B cell (primary cell): ENCODE measurements around the gene PRIM2. TPM values are rescaled to one million over a fixed set of nuclear protein-coding genes. Genes with fewer than 3 reads are reported as not detected.

Experiments used
- ATAC-seq: fragments of 200-7000 bp; cut with Tn5 transposase; one replicate; pipeline ENCODE4 v1.10.0; 2021; ENCODE audit warnings: low read depth, mild to moderate bottlenecking, moderate number of reproducible peaks, moderate library complexity
- CTCF ChIA-PET: fragments of 350-600 bp; sonication (Branson Sonifier 250); formaldehyde crosslinking; loops from one replicate; lab custom pipeline; 2021; ENCODE audit warnings: antibody characterized with exemption, inconsistent platforms; lab: Charles Lee
- POLR2A ChIA-PET: fragments of 350-600 bp; sonication (Branson Sonifier 250); formaldehyde crosslinking; loops from one replicate; lab custom pipeline; 2021; ENCODE audit warnings: antibody characterized with exemption; lab: Charles Lee
- DNase-seq: peaks from one replicate; pipeline ENCODE4 v3.0.0; 2013
- H2AFZ ChIP-seq: 2 replicates; pipeline ENCODE4 v1.6.1; 2012; ENCODE audit warnings: mild to moderate bottlenecking, low read depth, low read length; ENCODE audit not compliant: insufficient read depth, poor library complexity, severe bottlenecking
- H3K27ac ChIP-seq, 2 donors: 1 replicate in 1 of 2; 2 replicates in 1 of 2; pipeline ENCODE4 v1.5.1; 2012 to 2013; ENCODE audit warnings: low read length in 2 of 2, mild to moderate bottlenecking in 2 of 2, moderate library complexity in 1 of 2
- H3K27me3 ChIP-seq, 4 experiments: fragments of 200-600 bp in 1 of 4; sonication (generic) in 1 of 4; replicated peaks in 1 of 4; 1 replicate in 2 of 4; 2 replicates in 2 of 4; pipeline versions ENCODE4 v1.6.1 to v1.7.0; 2013 to 2016; ENCODE audit warnings: low read length in 3 of 4, mild to moderate bottlenecking in 2 of 4, mixed read lengths in 1 of 4, moderate library complexity in 1 of 4; ENCODE audit not compliant: insufficient read depth in 4 of 4, control insufficient read depth in 3 of 4; ENCODE audit errors: control extremely low read depth in 1 of 4
- H3K36me3 ChIP-seq, 2 experiments: replicated peaks in 1 of 2; 1 replicate in 1 of 2; 2 replicates in 1 of 2; pipeline versions ENCODE4 v1.6.1 to v1.7.1; 2013; ENCODE audit warnings: low read length in 1 of 2; ENCODE audit not compliant: insufficient read depth in 2 of 2, control insufficient read depth in 1 of 2; ENCODE audit errors: control extremely low read depth in 1 of 2, extremely low read depth in 1 of 2
- H3K4me1 ChIP-seq, 2 donors: fragments of 200-600 bp in 1 of 2; sonication (generic) in 1 of 2; 1 replicate in 1 of 2; 2 replicates in 1 of 2; pipeline versions ENCODE4 v1.5.1 to v1.6.1; 2013 to 2017; ENCODE audit warnings: low read length in 2 of 2; ENCODE audit not compliant: control insufficient read depth in 2 of 2, insufficient read depth in 2 of 2
- H3K4me2 ChIP-seq: replicated peaks from 2 replicates; pipeline ENCODE3; 2012; ENCODE audit warnings: mild to moderate bottlenecking, low read depth, low read length; ENCODE audit not compliant: poor library complexity, severe bottlenecking
- H3K4me3 ChIP-seq, 5 experiments: fragments of 200-600 bp in 1 of 5; sonication (generic) in 1 of 5; 1 replicate in 3 of 5; 2 replicates in 2 of 5; pipeline versions ENCODE4 v1.5.1 to v1.7.0; 2011 to 2016; ENCODE audit warnings: low read length in 4 of 5, mild to moderate bottlenecking in 4 of 5, low read depth in 2 of 5, control low read depth in 1 of 5, moderate library complexity in 1 of 5; ENCODE audit not compliant: insufficient read depth in 1 of 5; ENCODE audit errors: control extremely low read depth in 1 of 5, extremely low read depth in 1 of 5
- H3K79me2 ChIP-seq: fragments of 200-600 bp; sonication (generic); one replicate; pipeline ENCODE4 v1.6.0; 2016; ENCODE audit warnings: low read length; ENCODE audit not compliant: control insufficient read depth, insufficient read depth
- H3K9ac ChIP-seq: fragments of 200-600 bp; sonication (generic); 2 replicates; pipeline ENCODE4 v1.6.1; 2017; ENCODE audit warnings: mild to moderate bottlenecking, low read length, moderate library complexity
- H3K9me3 ChIP-seq, 3 donors: one replicate each; pipeline versions ENCODE4 v1.6.1 to v1.7.1; 2013; ENCODE audit warnings: low read length in 2 of 3; ENCODE audit not compliant: control insufficient read depth in 2 of 3, insufficient read depth in 1 of 3; ENCODE audit errors: control extremely low read depth in 1 of 3
- H4K20me1 ChIP-seq: 2 replicates; pipeline ENCODE4 v1.6.0; 2012; ENCODE audit warnings: mild to moderate bottlenecking, low read length; ENCODE audit not compliant: insufficient read depth, control insufficient read depth, poor library complexity, severe bottlenecking
- H3K27ac Mint-ChIP-seq: one replicate; pipeline ENCODE4 v1.8.0; 2021; ENCODE audit warnings: mixed read lengths
- H3K27me3 Mint-ChIP-seq: one replicate; pipeline ENCODE4 v1.8.0; 2021; ENCODE audit warnings: mixed read lengths
- H3K4me1 Mint-ChIP-seq: one replicate; pipeline ENCODE4 v1.8.0; 2021; ENCODE audit warnings: mixed read lengths
- H3K4me3 Mint-ChIP-seq: one replicate; pipeline ENCODE4 v1.8.0; 2021; ENCODE audit warnings: mixed read lengths
- H3K9me3 Mint-ChIP-seq: one replicate; pipeline ENCODE4 v1.8.0; 2022; ENCODE audit warnings: mixed read lengths; ENCODE audit not compliant: insufficient read depth
- EZH2 ChIP-seq: IDR thresholded peaks from 2 replicates; pipeline ENCODE4 v1.6.1; 2012; ENCODE audit warnings: borderline replicate concordance, low read depth, mild to moderate bottlenecking, moderate library complexity, low read length; ENCODE audit not compliant: insufficient read depth, poor library complexity, severe bottlenecking
- WGBS: methylation state at CpG from one replicate; pipeline ENCODE4 v1.1.5; 2013; ENCODE audit warnings: missing lambda C conversion rate; ENCODE audit not compliant: insufficient coverage; 5-methylcytosine and 5-hydroxymethylcytosine counted together
- intact Hi-C: fragments of 100-400 bp; cut with micrococcal nuclease; formaldehyde crosslinking; loops from one replicate; pipeline ENCODE4 v1.10.0; 2022
- polyA plus RNA-seq: library from polyadenylated mRNA; depleted of rRNA; stranded (reverse); fragments of >200 nt; gene quantifications from 2 replicates; pipeline ENCODE4 v1.2.3, GENCODE V29; 2012
- total RNA-seq, 2 donors: library from RNA; stranded (reverse); fragments of 120-200 nt in 1 of 2; gene quantifications; 1 replicate in 1 of 2; 2 replicates in 1 of 2; pipeline versions ENCODE4 v1.2.3 to v1.2.4, GENCODE V29; 2013 to 2022
- TF ChIP-seq, protein P1 (sequence below): fragments of 200-600 bp; IDR thresholded peaks from one replicate; pipeline ENCODE4 v1.8.0; 2022; ENCODE audit warnings: antibody characterized with exemption, mild to moderate bottlenecking

PRIM2 gene
- total and polyA plus RNA-seq, 2 donors (not counting 1 experiment from before 2014, with no cell fraction given) = 5.2 to 21.0 TPM

DNA sequence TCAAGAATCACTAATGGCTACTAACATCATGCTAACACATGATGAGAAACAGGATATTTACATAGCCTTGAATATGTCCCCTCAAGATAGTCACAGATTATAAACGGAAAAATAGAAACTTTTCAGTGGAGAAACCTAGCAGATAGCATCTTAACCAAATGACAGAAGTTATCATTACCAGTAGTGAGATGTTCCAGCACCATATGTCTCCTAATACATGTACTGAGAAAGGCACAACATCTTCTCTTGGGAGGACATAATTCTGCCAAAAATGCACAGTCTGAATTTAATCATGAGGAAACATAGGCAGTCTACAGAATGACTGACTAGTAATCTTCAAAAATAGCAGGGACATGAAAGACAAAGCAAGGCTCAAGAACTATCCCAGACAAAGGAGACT lies 19.9 kb upstream of the PRIM2 start:
- H3K27ac ChIP-seq = no peak overlapping the region
- TF ChIP-seq, protein P1, sequence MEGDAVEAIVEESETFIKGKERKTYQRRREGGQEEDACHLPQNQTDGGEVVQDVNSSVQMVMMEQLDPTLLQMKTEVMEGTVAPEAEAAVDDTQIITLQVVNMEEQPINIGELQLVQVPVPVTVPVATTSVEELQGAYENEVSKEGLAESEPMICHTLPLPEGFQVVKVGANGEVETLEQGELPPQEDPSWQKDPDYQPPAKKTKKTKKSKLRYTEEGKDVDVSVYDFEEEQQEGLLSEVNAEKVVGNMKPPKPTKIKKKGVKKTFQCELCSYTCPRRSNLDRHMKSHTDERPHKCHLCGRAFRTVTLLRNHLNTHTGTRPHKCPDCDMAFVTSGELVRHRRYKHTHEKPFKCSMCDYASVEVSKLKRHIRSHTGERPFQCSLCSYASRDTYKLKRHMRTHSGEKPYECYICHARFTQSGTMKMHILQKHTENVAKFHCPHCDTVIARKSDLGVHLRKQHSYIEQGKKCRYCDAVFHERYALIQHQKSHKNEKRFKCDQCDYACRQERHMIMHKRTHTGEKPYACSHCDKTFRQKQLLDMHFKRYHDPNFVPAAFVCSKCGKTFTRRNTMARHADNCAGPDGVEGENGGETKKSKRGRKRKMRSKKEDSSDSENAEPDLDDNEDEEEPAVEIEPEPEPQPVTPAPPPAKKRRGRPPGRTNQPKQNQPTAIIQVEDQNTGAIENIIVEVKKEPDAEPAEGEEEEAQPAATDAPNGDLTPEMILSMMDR = no peak
- no peak for TF ChIP-seq EZH2
- H3K4me3 ChIP-seq = no peak overlapping the region
- intact Hi-C loops = no loop called here
- ChIA-PET POLR2A (no interaction called here), CTCF (no interaction called here)
- no peak overlapping the region for H2AFZ ChIP-seq
- H3K9me3 ChIP-seq = no peaks in the 10 kb centered on the region
- Mint-ChIP-seq H3K27me3 (peaks cover 8% of the 10 kb centered on the region), H3K4me1 (no peaks in the 10 kb centered on the region), H3K9me3 (no peaks in the 10 kb centered on the region), H3K4me3 (no peak overlapping the region), H3K27ac (no peak overlapping the region)
- DNase-seq (no peak), ATAC-seq (no peak)
- no peaks in the 10 kb centered on the region for H3K36me3 ChIP-seq
- H3K27me3 ChIP-seq = no peaks in the 10 kb centered on the region
- H3K4me2 ChIP-seq = no peak overlapping the region
- no CpG with 5 or more reads among the region's 1 CpG for WGBS
- no peaks in the 10 kb centered on the region for H4K20me1 ChIP-seq
- no peaks in the 10 kb centered on the region for H3K79me2 ChIP-seq
- H3K4me1 ChIP-seq = no peaks in the 10 kb centered on the region
- H3K9ac ChIP-seq = no peak overlapping the region

DNA sequence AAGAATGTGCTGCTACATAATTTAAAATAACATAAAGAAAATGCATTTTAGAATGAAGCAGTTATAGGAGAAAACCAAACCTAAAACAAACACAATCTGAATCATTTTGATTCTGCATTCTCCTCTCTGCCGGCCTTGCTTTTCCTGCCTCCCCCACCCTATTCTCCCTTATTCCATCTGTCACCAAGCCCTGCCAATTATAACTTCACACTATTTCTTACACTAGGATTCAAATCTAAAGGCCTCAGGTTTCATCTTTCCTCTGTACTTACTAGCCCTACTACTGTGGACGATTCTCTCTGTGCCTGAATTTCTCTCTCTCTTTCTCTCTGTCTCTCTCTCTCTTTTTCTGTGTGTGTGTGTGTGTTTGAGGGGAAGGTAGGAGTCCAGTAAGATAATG lies 18.7 kb upstream of the PRIM2 start:
- H4K20me1 ChIP-seq = no peaks in the 10 kb centered on the region
- Mint-ChIP-seq H3K27me3 (peaks cover 8% of the 10 kb centered on the region), H3K4me1 (no peaks in the 10 kb centered on the region), H3K27ac (no peak overlapping the region), H3K4me3 (no peak overlapping the region), H3K9me3 (no peaks in the 10 kb centered on the region)
- no peaks in the 10 kb centered on the region for H3K36me3 ChIP-seq
- H3K79me2 ChIP-seq = no peaks in the 10 kb centered on the region
- no peaks in the 10 kb centered on the region for H3K9me3 ChIP-seq
- no peaks in the 10 kb centered on the region for H3K4me1 ChIP-seq
- intact Hi-C loops = no loop called here
- H2AFZ ChIP-seq = no peak overlapping the region
- no peak for TF ChIP-seq EZH2
- TF ChIP-seq, protein P1 = no peak
- 88% methylated on average over 1 of the region's 2 CpGs for WGBS
- ATAC-seq (no peak), DNase-seq (no peak)
- no peak overlapping the region for H3K4me3 ChIP-seq
- no peak overlapping the region for H3K27ac ChIP-seq
- H3K27me3 ChIP-seq = no peaks in the 10 kb centered on the region
- ChIA-PET POLR2A (no interaction called here), CTCF (no interaction called here)
- no peak overlapping the region for H3K4me2 ChIP-seq
- no peak overlapping the region for H3K9ac ChIP-seq
